ENCODE measurements around the gene CD82. TPM values are rescaled to one million over a fixed set of nuclear protein-coding genes. Genes with fewer than 3 reads are reported as not detected.

CD82 gene
- total and polyA plus RNA-seq, 2 donors from 2014 or later: 59.3 to 94.4 TPM

- Histone ChIP-seq H3K27me3 (ENCODE audit: control insufficient read depth, insufficient read depth, low read length) (no peaks in the 10 kb centered on the region), H3K9me3 (ENCODE audit: control insufficient read depth in 2 of 3, insufficient read depth in 1 of 3, low read length in 3 of 3) (no peaks in the 10 kb centered on the region), H3K9ac (ENCODE audit: low read length in 3 of 3) (no peak overlapping the region), H3K36me3 (ENCODE audit: control insufficient read depth in 2 of 3, insufficient read depth in 3 of 3, low read length in 3 of 3) (no peaks in the 10 kb centered on the region), H3K4me1 (ENCODE audit: control insufficient read depth in 2 of 3, insufficient read depth in 2 of 3, low read depth in 1 of 3, low read length in 3 of 3) (peaks cover 0 to 9% (median 0%) of the 10 kb centered on the region in 3 donors), H3K27ac (ENCODE audit: low read depth in 2 of 2, low read length in 2 of 2) (no peak overlapping the region), H3K4me3 (ENCODE audit: low read length in 3 of 3) (no peak overlapping the region)
- intact Hi-C loops (cut with DNase I): loop anchor here (5.0 kb wide), 1 partner anchor 290 kb away; no protein-coding TSS in a partner anchor
- FAIRE-seq: no peak
- peak in 2 of 5 donors; percentile 5 to 28 for DNase-seq
- no peak for TF ChIP-seq CTCF (IDR thresholded peaks at IDR 0.05; ENCODE audit: borderline replicate concordance, extremely low read depth, insufficient read depth)
Measured at GRCh38 chr11:44622721-44623258, 57.3 kb downstream of the CD82 start.

GRCh38 chr11:44623341-44623730, 57.9 kb downstream of the CD82 start:
- peaks cover 0 to 9% (median 0%) of the 10 kb centered on the region in 3 donors for H3K4me1 ChIP-seq (ENCODE audit: control insufficient read depth in 2 of 3, insufficient read depth in 2 of 3, low read depth in 1 of 3, low read length in 3 of 3)
- no peaks in the 10 kb centered on the region for H3K27me3 ChIP-seq (ENCODE audit: control insufficient read depth, insufficient read depth, low read length)
- no peak for FAIRE-seq
- H3K36me3 ChIP-seq (ENCODE audit: control insufficient read depth in 2 of 3, insufficient read depth in 3 of 3, low read length in 3 of 3): no peaks in the 10 kb centered on the region
- no peak overlapping the region for H3K4me3 ChIP-seq (ENCODE audit: low read length in 3 of 3)
- peak in 3 of 5 donors; percentile 7 to 24 (median 24) for DNase-seq
- H3K9me3 ChIP-seq (ENCODE audit: control insufficient read depth in 2 of 3, insufficient read depth in 1 of 3, low read length in 3 of 3): no peaks in the 10 kb centered on the region
- no peak overlapping the region for H3K9ac ChIP-seq (ENCODE audit: low read length in 3 of 3)
- intact Hi-C loops (cut with DNase I): loop anchor here (5.0 kb wide), 1 partner anchor 289 kb away; no protein-coding TSS in a partner anchor
- no peak for TF ChIP-seq CTCF (IDR thresholded peaks at IDR 0.05; ENCODE audit: borderline replicate concordance, extremely low read depth, insufficient read depth)
- no peak overlapping the region for H3K27ac ChIP-seq (ENCODE audit: low read depth in 2 of 2, low read length in 2 of 2)

DNA sequence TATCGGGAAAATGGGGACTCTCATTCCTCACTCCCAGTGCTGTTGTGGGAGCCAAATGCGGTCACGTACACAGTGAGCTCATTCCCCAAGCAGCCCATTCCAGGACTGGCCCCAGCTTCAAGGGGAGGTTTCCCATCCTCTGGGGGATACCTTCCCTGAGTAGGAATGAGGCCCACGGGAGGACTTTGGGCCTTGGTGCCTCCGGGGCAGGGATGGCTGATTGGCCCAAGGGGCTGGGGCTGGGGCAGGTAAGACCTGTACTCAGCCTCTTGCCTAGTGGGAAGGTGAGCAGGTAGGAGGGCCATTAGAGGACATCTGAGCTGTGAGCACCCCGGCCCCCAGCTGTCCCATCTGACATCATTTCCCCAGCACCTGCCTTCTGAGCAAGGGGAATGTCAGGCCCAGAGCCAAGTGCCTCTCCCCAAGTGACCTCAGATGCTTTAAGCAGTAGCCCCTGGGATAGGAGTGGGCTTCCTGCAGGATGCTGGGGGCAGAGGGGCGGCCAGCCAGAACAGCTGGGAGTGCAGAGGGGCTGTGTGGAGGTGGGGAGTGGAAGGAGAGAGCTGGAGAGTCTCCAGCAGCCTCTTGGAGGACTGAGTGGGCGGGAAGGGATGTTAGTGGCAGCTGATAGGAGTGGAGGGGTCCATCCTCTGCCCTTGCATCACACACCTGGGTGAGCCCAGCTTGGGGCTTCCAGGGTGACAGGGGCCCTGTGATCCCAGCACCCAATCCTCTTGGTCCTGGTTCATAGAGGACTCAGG, 58.4 kb downstream of the CD82 start:
- peaks cover 0 to 9% (median 0%) of the 10 kb centered on the region in 3 donors for H3K4me1 ChIP-seq (ENCODE audit: control insufficient read depth in 2 of 3, insufficient read depth in 2 of 3, low read depth in 1 of 3, low read length in 3 of 3)
- FAIRE-seq (no peak), DNase-seq (peak in 4 of 5 donors; percentile 14 to 67 (median 40))

More for the DNA sequence above, 58.4 kb downstream of the CD82 start:
- Histone ChIP-seq H3K36me3 (ENCODE audit: control insufficient read depth in 2 of 3, insufficient read depth in 3 of 3, low read length in 3 of 3) (no peaks in the 10 kb centered on the region), H3K4me3 (ENCODE audit: low read length in 3 of 3) (no peak overlapping the region), H3K9ac (ENCODE audit: low read length in 3 of 3) (no peak overlapping the region), H3K9me3 (ENCODE audit: control insufficient read depth in 2 of 3, insufficient read depth in 1 of 3, low read length in 3 of 3) (no peaks in the 10 kb centered on the region), H3K27ac (ENCODE audit: low read depth in 2 of 2, low read length in 2 of 2) (no peak overlapping the region), H3K27me3 (ENCODE audit: control insufficient read depth, insufficient read depth, low read length) (no peaks in the 10 kb centered on the region)
- no peak for TF ChIP-seq CTCF (IDR thresholded peaks at IDR 0.05; ENCODE audit: borderline replicate concordance, extremely low read depth, insufficient read depth)
- intact Hi-C loops (cut with DNase I): loop anchor here (5.0 kb wide), 1 partner anchor 288 kb away; no protein-coding TSS in a partner anchor

Measured in kidney (tissue), 14 donors.